Neural progenitor cell (in vitro differentiated cells): ENCODE results near the gene RAP1GDS1.

Experiments
- EZH2 ChIP-seq: fragments of 200-600 bp; sonication (generic); IDR thresholded peaks from 2 replicates; pipeline ENCODE4 v1.6.1; 2017; ENCODE audit warnings: antibody characterized with exemption, mild to moderate bottlenecking, moderate library complexity
- EZH2phosphoT487 ChIP-seq: fragments of 200-600 bp; sonication (generic); IDR thresholded peaks from 2 replicates; pipeline ENCODE4 v1.6.1; 2017; ENCODE audit warnings: antibody characterized with exemption
- TF ChIP-seq, protein P1 (sequence below): fragments of 200-600 bp; sonication (generic); IDR thresholded peaks from 2 replicates; pipeline ENCODE4 v1.5.1; 2017; ENCODE audit warnings: antibody characterized with exemption, mild to moderate bottlenecking

DNA sequence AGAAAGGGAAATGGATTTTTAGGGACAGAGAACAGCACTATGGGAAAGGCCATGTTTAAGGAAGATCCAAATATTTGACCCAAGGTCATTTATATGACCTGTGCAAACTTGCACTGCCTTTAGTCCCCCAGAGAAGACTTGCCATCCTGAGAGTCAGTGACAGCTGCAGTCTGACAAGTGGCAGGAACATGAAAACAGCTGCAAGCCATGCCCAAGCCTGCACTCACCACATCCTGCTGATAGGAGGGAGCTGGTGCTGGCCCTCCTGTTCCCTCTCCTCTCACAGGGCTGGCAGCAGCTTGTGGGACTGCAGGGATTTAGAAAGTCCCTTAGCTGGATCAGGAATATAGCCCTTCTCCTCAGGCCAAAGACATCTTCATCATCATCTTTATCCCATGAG, 187.7 kb downstream of the RAP1GDS1 start:
- TF ChIP-seq EZH2phosphoT487 (no peak), EZH2 (no peak)
- TF ChIP-seq, protein P1, sequence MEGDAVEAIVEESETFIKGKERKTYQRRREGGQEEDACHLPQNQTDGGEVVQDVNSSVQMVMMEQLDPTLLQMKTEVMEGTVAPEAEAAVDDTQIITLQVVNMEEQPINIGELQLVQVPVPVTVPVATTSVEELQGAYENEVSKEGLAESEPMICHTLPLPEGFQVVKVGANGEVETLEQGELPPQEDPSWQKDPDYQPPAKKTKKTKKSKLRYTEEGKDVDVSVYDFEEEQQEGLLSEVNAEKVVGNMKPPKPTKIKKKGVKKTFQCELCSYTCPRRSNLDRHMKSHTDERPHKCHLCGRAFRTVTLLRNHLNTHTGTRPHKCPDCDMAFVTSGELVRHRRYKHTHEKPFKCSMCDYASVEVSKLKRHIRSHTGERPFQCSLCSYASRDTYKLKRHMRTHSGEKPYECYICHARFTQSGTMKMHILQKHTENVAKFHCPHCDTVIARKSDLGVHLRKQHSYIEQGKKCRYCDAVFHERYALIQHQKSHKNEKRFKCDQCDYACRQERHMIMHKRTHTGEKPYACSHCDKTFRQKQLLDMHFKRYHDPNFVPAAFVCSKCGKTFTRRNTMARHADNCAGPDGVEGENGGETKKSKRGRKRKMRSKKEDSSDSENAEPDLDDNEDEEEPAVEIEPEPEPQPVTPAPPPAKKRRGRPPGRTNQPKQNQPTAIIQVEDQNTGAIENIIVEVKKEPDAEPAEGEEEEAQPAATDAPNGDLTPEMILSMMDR: no peak
